C4-2B (cell line): ENCODE measurements around the gene LRMDA.

Experiments used
- CTCF ChIP-seq: fragments of 450-650 bp; conservative IDR thresholded peaks from 2 replicates; pipeline ENCODE4 v1.5.1; 2017; ENCODE audit warnings: mild to moderate bottlenecking
- ZFX ChIP-seq: fragments of 450-650 bp; IDR thresholded peaks from 2 replicates; pipeline ENCODE4 v1.6.1; 2017

- TF ChIP-seq CTCF (no peak), ZFX (no peak)
These were observed 45.6 kb downstream of the LRMDA start for GRCh38 chr10:75476985-75477384.
